GM06990 (cell line): ENCODE measurements around the gene ARHGAP44.

ENCODE experiments used
- DNase-seq: peaks from one replicate; pipeline ENCODE4 v3.0.0-alpha.2; 2011; ENCODE audit not compliant: insufficient read length; ENCODE audit errors: extremely low read depth
- H3K27me3 ChIP-seq: replicated peaks from 2 replicates; pipeline ENCODE4 v1.6.0; 2011; ENCODE audit warnings: low read length; ENCODE audit not compliant: control insufficient read depth, insufficient read depth
- H3K36me3 ChIP-seq: 2 replicates; pipeline ENCODE4 v1.5.1; 2011; ENCODE audit warnings: low read length; ENCODE audit not compliant: control insufficient read depth, insufficient read depth
- H3K4me3 ChIP-seq: replicated peaks from 2 replicates; pipeline ENCODE4 v1.5.1; 2011; ENCODE audit warnings: low read depth, mild to moderate bottlenecking, control low read depth, low read length
- TF ChIP-seq, protein P1 (sequence below): IDR thresholded peaks from 2 replicates; pipeline ENCODE4 v1.5.1; 2011; ENCODE audit warnings: low read length, control low read depth, mild to moderate bottlenecking, inconsistent platforms; ENCODE audit not compliant: insufficient read depth, poor library complexity, severe bottlenecking

Gene ARHGAP44

DNA sequence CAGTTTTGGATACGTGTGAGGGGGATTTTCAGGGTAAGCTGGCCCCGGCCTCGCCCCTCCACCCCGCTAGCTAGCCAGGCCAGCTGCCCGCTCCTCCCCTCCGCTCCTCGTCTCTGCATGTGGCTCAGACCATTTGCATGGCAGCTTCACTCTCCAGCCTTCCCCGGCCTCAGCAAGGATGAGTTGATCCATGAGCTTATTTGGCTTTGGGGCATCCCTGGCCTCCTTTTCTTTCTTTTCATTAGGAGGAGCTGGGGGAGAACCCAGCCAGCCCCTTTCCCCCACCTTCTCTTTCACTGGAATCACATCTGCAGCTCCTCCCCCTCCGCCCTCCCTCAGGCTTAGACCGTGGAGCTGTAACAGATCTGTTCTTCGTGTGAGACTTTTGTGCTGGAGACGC, 197.8 kb downstream of the ARHGAP44 start:
- no peak for DNase-seq
- no peak overlapping the region for H3K4me3 ChIP-seq
- TF ChIP-seq, protein P1, sequence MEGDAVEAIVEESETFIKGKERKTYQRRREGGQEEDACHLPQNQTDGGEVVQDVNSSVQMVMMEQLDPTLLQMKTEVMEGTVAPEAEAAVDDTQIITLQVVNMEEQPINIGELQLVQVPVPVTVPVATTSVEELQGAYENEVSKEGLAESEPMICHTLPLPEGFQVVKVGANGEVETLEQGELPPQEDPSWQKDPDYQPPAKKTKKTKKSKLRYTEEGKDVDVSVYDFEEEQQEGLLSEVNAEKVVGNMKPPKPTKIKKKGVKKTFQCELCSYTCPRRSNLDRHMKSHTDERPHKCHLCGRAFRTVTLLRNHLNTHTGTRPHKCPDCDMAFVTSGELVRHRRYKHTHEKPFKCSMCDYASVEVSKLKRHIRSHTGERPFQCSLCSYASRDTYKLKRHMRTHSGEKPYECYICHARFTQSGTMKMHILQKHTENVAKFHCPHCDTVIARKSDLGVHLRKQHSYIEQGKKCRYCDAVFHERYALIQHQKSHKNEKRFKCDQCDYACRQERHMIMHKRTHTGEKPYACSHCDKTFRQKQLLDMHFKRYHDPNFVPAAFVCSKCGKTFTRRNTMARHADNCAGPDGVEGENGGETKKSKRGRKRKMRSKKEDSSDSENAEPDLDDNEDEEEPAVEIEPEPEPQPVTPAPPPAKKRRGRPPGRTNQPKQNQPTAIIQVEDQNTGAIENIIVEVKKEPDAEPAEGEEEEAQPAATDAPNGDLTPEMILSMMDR: no peak
- H3K27me3 ChIP-seq: no peaks in the 10 kb centered on the region
- peaks cover 12% of the 10 kb centered on the region for H3K36me3 ChIP-seq

DNA sequence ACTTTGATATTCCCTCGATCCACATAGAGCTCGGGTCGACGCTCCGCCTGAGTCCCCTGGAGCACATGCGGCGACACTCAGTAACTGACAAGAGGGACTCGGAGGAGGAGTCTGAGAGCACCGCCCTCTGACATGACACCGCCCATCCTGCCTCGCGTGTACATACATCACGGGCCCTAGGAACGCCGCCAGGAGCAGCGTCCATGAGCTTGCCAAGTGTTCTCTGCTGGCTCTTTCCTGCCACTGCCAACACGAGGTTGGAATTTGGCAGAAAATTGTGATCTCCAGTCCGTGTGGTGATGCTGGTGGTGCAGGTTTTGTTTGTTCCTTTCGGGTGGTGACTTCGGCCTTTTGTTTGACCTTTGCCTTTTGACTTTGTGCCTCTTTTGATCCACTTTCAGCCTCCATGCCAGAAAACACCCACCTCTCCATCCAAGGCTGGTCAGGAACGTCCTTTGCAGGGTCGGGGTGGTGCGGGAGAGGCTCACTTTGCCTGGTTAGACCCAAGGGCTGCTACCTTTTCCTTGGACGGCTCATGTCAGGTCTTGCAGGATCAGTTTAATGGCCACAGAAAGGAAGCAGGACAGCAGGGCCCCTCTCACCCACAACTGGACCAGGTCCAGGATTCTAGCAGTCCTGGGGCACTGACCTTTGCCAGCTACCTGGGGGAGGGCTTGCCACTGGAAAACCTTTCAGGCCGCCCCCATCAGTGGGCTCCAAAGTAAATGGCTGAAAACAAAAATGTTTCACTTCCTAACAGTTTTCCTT, 200.9 kb downstream of the ARHGAP44 start:
- H3K4me3 ChIP-seq: no peak overlapping the region
- TF ChIP-seq, protein P1: no peak
- peaks cover 36% of the 10 kb centered on the region for H3K36me3 ChIP-seq
- DNase-seq: no peak
- H3K27me3 ChIP-seq: no peaks in the 10 kb centered on the region

DNA sequence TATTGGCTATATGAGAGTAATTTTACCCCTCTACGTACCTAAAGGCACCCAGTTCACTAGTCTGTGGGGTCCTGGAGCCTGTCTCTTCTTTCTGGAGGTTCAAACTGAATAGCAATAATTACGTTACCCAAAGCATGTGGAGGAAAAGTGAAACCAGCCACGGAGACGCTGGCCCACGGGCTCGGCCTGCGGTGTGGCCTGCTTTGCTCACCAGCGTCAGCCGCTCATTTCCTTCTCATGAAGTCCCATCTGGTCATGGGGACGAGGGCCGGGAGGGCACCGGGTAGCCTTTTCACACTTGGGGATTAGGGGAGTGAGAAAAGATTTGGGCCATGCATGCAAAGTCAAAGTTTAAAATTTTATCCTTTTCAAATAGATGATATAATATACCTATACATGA, 201.6 kb downstream of the ARHGAP44 start:
- H3K4me3 ChIP-seq: no peak overlapping the region
- TF ChIP-seq, protein P1: no peak
- peaks cover 43% of the 10 kb centered on the region for H3K36me3 ChIP-seq
- no peaks in the 10 kb centered on the region for H3K27me3 ChIP-seq
- DNase-seq: no peak

DNA sequence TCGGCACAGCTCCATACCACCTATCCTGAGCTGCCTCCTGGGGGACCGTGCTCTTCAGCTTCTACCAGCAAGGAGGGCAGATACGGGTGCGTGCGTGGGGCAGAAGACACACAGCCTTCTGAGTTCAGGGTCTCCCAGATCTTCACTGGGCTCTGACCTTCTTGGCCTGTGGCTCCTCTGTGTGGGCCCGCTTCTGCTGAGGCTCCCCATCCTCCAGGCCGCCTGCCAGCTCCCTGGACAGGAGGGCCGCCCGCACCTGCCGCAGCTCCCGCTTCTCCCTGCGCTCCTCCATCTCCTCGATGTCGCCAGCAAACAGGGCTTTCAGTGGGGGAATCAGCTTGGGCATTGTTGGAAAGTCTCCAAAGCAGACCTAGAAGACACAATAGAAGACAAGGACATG, 203.4 kb downstream of the ARHGAP44 start:
- Histone ChIP-seq H3K36me3 (peaks cover 52% of the 10 kb centered on the region), H3K4me3 (no peak overlapping the region), H3K27me3 (no peaks in the 10 kb centered on the region)
- no peak for DNase-seq
- TF ChIP-seq, protein P1: no peak

DNA sequence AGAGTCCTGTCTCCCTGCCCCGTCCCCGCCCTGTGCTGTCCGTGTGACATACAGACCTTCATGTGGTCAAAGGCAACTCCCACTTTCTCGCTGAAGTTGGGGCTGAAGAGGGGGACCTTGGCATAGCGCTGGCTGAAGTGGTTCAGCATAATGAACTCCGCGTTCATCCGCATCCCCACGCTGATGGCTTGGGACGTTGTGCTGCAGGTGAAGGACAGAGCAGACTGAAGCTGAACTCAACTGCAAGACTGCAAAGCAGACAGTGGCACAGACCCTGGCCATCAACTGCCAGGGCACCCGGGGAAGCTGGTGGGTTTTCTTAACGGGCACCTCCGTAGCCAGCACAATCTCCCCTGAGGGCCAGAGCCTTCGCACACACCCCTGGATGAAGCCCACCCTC, 204.3 kb downstream of the ARHGAP44 start:
- TF ChIP-seq, protein P1: no peak
- H3K36me3 ChIP-seq: peaks cover 57% of the 10 kb centered on the region
- DNase-seq: no peak
- H3K4me3 ChIP-seq: no peak overlapping the region
- H3K27me3 ChIP-seq: no peaks in the 10 kb centered on the region
